HG03520 (cell line): ENCODE data around the gene PAK5.

Source experiments
- ATAC-seq: cut with Tn5 transposase; IDR thresholded peaks from one replicate; pipeline ENCODE4 v1.9.1; 2021; ENCODE audit warnings: mild to moderate bottlenecking, moderate library complexity; ENCODE audit not compliant: unreplicated experiment

PAK5 gene

DNA sequence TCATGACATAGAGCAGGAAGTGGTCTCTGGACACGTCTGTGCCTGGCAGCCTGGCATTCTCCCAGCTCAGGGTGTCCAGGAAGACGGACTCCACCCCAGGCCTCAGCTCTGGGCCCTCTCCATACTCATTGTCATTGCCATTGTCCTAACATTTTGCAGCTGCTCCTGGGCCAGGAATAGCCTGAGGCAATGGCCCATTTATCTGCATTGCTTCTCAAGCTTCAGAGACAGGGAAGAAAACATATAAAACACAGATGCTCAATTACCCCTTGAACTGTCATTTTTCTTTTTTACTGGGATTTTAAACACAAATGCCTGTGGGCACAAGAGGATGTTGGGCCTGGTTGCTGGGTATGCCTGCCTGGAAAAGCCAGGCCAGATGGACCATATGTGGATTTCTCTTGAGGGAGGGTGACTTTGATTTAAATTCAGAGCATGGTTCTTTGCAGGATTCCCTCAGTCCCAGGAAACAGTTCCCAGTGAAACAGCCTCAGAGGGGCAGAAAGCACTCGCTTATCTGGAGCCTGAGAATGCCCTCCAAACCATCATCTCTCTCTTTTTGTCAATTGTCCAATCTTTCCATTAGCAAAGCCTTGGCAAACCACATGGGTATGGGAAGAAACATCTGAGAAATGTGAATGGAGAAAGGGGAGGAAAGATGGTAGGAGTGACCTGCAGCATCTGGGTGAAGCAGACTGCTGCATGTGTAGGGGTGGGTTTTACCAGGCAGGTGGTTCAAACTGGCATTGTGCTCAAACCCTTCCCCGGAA is 306.6 kb downstream of the PAK5 start:
- ATAC-seq = no peak

DNA sequence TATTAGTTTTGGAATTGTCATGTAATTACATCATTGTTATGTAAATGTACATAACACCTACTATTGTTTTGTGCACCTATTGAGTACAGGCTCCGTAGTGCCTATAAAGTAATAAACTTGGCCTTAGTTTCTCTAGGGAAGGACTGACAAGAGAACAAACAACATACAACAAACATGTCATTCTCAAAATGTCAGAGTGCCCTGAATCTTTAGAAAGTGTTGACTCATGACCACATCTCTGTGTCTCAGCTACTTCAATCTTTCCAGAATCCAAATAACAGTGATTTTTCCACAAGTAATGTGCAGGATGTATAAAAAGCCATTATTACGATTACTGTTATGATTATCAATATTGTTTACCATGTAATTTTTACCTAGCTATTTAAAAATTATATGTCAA is 307.3 kb downstream of the PAK5 start:
- no peak for ATAC-seq

DNA sequence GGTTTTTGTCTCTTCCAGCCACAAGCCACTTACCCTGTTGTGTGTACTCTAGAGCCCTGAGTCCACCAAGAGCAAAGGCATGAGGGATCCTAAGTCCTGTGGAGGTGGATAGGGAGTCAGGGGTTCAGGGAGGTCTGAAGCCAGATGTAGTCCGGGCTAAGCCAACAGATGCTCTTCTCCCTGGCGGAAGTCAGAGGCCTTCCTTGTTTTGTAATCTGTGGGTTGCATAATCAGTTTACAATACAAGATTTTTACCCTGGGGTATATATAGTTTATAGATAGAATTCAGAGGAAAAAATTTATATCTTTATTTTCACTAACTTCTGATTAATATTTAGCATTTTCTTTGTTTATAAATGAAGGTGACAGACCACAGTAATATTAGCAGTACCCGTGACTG is 315.2 kb downstream of the PAK5 start:
- ATAC-seq = no peak

DNA sequence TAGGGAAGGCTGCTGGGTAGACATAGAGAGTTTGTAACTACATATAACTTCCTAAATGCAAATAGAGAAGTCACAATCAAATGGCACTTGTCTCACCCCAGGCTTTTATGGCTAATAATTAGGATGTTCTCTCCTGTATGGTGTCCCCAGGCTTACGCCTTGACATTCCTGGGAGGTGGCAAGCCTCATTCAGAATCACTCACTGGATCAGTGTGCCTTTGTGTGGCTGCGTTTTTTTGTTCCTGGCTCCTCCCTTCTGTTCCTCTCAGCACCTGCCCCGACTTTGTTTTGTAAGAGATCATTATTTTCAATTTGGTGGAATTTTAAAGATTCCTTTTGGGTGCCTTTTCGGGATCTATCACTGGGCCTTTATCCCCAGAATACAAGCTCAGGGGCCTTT is 318.8 kb downstream of the PAK5 start:
- no peak for ATAC-seq

DNA sequence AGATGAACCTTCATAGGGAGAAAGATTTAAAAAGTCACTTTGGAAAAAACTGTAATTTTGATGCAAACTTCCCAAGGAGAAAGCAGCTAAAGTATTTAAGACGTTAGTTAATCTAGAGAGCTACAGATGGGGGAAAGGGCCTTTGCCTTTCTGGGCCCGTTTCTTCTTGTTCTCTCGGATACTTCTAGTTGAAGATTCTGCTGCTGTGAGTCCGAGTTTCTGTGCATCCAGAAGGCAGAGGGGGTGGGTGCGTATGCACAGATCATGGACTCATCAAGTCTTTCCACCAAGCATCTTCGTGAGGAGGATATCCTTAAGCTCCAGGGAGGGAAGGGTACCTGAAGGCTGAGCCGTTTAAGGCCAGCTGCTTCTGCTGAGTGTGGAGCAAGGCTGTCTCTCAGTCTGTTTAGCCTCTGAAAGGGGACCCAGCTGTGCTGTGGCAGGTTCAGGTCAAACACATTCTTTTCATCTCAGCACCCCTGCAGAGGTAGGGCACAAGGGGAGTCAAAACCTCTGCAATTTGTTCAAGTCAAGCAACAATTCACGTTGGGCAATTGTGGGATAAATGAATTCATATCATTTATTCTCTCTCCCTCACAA is 320.2 kb downstream of the PAK5 start:
- no peak for ATAC-seq

DNA sequence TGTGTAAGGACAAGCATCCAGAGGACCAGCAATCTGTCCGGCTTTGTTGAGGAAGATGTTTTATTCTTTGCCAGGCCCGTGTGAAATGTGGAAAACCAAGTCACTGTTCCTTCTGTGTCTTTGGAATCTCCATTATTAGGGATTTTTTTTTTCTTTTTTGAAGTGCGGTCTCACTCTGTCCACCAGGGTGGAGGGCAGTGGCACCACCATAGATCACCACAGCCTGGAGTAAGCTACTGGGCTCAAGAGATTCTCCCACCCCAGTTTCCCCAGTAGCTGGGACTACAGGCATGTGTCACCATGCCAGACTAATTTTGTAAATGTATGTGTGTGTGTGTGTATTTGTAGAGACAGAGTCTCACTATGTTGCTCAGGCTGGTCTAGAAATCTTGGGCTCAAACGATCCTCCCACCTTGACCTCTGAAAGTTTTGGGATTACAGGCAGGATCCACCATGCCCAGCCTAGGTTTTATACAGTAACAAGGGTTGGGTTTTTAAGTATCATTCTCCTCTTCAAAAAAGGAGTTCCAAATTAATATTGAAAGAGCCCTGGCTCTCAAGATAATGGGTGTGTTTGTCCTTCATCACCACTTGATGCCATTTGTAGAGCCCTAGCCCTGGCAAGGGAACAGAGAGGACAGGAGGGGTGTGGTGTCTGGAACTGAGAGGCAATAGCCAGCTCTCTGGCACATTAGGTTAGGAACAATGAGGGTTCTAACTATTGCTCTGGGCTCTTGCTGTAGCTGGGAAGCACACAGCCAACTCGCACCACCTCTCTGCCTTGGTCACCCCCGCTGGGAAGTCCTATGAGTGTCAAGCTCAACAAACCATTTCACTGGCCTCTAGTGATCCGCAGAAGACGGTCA is 321.3 kb downstream of the PAK5 start:
- ATAC-seq = no peak

DNA sequence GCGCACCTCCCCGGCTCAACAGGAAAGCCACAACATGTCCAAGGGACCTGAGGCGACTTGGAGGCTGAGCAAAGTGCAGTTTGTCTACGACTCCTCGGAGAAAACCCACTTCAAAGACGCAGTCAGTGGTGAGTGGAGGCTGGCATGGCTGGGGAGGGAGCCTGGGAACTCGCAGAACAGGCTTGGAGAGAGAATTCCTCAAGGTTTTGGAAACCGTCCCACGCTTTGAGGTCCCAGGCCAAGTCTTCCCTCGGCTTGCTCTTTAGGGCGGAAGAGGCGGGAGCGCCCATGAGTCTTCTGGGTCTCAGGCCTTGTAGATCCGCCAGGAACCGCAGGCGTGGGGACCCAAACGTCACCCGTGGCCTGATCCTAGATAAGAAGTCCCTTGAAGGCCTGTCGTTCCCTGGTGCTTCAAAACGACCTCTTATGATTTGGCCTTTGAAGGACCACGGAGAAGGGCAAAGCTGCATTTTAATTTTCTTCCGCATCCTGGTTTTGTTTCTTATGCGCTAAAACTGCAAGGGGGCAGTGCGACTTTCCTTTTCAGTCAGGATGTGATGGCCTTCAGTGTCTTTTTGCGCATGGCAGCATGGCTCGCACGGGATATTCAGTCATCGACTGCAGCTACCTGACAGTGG is 322.5 kb downstream of the PAK5 start:
- no peak for ATAC-seq

DNA sequence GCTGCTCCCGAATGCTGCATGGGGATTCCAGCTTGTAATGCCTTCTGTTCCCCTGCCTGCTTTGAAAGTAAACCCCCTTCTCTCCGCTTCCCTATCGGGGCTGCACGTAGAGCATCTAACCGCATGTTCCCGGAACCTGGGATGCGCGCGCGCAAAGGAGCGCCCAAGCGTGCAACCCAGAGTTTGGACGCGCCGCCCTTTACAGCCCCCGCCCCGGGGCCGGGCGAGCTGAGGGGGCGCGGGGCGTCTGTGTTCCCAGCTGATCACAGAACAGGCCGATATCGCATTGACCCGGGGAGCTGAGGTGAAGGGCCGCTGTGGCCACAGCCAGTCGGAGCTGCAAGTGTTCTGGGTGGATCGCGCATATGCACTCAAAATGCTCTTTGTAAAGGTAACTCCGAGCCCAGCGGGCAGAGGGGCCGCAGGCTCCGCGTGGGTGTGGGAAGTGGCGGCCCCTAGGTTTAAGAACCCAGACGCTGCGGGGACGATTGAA is 323.1 kb downstream of the PAK5 start:
- no peak for ATAC-seq

DNA sequence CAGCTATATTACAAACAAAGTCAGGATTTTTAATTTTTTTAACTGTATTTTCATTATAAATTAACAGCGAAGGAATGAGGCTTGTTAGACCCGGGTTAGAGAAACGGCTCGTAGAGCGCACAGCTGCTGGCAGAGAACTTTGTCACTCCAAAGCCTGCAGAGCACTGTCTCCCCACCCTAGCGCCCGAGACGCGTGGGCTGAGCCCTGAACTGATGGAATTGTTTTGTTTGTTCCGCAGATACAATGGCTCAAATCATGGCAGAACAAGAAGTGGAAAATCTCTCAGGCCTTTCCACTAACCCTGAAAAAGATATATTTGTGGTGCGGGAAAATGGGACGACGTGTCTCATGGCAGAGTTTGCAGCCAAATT is 323.7 kb downstream of the PAK5 start:
- no peak for ATAC-seq

DNA sequence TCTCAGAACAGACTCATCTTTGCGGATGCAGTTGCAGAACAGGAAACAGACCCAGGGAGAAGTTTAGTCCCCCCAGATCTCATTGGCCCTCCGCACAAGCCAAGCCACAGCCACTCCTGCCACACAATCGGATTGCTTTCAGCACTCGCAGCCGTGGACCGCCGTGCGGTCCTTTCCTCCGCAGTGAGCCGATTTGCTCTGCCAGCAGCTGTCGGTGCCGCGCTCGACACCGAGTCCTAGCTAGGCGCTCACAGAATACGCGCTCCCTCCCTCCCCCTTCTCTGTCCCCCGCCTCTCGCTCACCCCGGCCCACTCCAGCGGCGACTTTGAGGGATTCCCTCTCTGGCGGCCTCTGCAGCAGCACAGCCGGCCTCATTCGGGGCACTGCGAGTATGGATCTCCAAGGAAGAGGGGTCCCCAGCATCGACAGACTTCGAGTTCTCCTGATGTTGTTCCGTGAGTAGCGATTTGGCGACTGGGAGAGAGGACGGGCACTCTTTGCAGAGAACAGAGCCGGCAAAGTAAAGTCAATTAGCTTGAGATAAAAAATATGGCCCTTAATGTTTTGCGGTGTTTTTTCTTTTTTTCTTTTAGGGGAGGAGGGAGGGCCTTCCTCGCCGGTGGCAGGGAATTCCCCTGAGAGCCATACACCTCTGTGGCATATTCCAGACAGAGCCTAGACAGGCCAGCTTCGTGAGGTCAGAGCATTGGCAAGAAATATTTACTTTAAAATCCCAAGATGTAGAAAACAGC is 324.2 kb downstream of the PAK5 start, which contains the start of gene LAMP5:
TSS of gene LAMP5 (plus strand) at position 130 of the 753 bp plus-strand sequence. CDS start at position 393, 263 bp downstream.
- no peak for ATAC-seq

DNA sequence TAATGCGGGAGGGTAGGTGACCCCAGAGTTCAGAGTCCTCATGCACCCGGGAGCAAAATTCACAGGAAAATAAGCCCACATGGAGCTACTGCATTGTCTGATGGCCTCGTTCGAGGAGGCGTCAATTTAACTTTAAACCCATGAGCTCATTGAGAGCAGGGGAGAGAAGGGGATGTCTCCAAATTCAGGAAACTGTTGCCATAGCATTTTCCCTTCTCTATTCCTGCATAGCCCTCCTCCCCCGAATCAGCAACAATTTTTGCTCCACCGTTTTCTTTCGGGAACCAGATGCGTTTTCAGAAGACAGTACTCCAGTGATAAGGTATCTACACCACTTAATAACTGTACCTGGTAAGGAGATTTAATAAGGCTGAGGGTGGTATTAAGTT is 324.8 kb downstream of the PAK5 start:
- no peak for ATAC-seq

DNA sequence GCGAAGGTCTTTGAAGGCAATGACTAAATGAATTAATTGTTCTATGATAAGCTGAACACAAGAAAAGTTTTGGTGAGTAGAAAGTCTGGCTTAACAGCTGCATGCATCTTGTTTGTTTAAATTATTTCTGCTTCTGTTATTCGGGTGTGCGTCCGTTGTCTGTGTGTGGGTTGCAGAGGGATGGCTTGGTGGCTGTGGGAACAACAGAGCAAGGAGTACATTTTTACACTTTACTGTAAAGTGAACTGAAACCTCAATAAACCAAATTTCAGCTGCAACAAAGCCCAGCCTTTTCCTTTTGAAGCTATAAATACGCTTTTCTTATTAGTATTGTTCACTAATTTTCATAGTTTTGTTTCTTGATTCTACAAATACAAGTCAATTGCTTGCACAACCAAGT is 328.0 kb downstream of the PAK5 start:
- ATAC-seq = no peak

DNA sequence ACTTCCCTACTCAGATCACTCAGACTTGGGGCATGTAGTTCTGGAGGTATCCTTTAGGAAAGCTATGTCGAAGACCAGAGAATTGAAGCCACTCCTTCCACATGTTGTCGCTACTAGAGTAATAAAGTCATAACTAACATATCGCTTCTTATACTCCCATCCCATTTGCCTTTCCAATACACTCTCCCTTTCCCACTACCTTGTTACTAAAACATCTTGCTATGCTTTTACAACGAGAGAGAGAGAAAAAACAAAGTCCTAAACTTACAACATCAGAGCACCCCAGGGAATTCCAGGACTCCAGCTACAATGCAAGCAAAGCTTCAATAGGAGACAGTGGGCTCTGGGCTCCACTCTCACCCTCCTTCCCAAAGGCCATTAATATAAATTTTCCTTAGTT is 329.6 kb downstream of the PAK5 start:
- no peak for ATAC-seq

DNA sequence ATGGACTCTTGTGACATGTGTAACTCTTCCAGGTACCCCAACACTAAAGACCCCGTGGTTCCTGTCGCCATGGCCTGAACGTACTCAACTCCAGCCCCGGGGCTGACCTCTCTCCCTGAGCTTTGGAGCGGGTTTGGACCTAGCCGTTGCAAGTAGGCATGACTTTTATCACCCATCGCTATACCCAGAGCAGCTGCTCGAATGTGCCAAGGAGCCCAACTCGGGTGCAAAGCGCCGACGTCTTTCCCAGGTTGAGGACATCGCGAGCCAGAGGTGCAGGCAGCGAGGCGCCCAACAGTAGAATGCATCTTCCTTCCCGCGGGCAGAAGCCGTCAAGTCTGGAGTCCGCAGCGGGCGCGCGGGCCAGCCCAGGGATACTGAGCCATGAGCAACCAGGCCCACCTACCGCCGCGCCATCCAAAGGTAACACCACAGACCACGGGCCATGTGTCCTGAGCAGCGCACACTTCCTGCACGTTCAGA is 330.1 kb downstream of the PAK5 start:
- ATAC-seq = no peak

DNA sequence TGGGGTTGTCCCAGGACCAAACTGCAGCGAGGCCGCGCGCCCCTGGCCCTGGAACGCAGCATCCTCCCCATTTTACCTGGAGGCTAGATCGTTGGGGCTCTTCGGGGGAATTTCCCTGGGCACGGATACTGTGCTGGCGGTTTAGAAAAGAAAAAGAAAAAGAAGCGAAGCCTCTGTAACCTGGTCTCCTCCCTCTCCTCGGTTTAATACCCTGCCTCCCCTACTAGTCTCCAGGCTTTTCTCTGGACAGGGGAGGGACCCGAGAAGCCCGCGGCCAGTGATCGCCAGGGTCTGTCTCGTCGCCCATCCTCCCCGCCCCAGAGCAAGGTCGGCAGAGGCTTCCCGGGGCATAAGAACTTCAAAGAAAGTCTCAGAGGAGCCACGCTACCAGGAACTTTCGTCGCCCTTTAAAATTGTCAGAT is 330.6 kb downstream of the PAK5 start:
- ATAC-seq = no peak

DNA sequence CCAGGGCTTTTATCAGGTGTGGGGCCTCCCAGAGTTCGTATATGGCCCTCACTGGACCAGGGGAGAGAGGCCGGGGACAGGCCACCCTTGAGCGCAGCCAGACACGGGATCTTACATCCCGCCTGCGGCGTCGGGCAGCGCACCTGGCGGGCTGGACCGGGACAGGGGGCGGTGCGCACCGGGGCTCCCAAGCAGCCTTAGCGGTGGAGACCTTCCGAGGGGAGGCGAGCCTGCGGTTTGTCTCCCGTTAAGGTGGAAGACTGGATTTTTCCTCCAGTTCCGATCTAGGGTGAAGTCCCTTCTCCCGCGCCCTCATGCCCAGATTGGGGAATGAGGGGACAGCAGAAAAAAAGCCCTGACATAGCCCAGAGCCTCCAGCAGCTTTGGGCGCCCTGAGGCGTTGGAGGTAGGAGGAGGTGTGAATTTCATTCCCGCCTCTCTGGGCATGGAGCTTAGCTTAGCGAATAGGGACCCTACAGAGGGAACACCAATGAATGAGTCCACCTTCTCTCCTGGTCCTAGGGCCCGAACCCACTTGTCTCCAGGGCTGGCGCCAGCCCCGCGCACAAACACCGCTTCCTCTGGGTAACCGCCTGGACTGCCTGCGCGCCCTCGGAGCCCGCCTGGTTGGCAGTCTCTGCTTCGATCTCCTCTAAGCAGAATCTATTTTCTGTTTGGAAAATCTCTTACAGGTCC is 331.2 kb downstream of the PAK5 start:
- no peak for ATAC-seq

DNA sequence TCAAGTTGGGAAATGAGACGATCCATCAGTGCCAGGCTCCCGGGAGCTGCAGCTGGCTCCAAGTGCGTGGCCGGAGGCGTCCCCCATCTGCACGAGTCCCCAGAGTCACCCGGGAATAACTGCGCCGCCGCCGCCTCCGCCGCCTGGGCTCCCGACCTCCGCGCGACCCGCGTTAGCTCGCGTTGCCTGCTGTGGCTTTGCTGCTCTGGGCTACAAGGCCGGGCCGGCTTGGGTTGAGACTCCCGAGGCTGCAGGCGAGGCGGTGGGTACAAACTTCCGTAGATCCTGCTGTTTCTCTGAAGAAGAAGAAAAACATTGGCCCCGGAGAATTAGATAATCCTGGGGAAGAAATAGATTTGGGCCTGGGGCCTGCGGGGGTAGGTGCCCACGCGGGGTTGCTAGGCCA is 331.9 kb downstream of the PAK5 start:
- ATAC-seq = no peak

DNA sequence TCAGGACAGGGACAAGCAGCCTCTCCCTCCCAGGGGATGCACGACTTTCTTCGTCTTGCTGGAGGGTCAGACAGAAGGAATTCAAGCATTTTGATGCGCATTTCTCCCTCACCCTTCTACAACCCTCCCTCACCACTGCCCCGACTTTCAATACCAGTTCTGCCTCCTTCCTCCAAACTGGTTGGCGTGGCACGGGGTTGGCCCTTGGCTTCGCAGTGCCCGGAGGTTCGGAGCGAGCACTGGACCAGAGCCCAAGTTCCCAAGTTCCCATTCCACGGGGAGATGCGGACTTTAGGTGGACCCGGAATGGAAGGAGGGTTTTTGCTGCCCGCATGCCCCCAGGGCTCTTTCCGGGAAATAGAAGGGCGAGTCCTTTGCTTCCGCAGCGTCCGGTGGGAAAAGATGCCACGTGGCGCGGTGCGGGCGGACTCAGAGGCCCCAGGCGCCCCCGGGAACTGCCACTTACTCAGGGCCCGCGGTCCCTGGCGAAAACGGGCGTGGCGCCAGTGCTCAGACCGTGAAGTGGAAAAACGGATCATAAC is 332.5 kb downstream of the PAK5 start:
- ATAC-seq = no peak

DNA sequence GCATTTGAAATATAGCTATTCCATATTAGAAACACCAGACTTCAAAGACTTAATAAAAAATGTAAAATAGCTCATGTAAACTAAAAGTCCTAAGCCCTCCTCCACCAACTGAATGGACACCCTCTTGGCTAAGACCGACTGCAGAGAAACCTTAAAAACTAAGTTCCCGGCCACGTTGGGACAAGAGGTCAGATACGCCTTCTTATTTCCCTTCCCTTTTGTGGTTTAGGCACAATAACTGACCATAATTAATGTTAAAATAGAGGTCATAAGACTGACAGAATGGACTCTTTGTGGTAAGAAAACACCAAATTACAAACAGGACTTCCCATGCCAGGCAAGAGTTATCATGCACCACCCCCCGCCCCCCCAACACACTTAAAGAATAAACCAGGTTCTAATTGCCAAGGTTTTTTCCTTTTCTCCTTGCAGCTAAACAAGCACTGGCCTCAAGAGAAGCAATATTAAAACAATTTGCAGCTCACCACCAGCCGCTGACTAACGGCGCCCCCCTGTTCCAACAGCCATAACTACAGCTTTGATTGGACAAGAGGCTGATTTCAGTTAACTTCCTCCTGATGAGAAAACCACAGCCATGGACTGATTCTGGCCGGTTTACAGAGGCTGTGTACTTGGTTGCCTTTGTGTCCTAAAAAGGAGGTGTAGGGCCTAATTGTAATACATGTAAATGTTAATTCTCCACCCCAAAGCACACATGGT is 335.2 kb downstream of the PAK5 start:
- ATAC-seq = no peak
